K562 (cell line): ENCODE measurements around the gene RASSF1. TPM values are rescaled to one million over a fixed set of nuclear protein-coding genes. Genes with fewer than 3 reads are reported as not detected.

ENCODE experiments used
- CAMTA2 ChIP-seq: fragments of 250-450 bp; sonication (Bioruptor Pico); conservative IDR thresholded peaks from 2 replicates; pipeline ENCODE4 v1.5.1; 2022
- CHCHD3 ChIP-seq: fragments of 250-450 bp; sonication (Bioruptor Pico); IDR thresholded peaks from 2 replicates; pipeline ENCODE4 v2.1.2; 2022; ENCODE audit warnings: mild to moderate bottlenecking
- EP300 ChIP-seq: IDR thresholded peaks from 2 replicates; pipeline ENCODE4 v1.6.1; 2012; ENCODE audit warnings: low read length, improper control_type of control experiment
- ERF ChIP-seq: fragments of 450-650 bp; formaldehyde crosslinking; IDR thresholded peaks from 2 replicates; pipeline ENCODE4 v1.4.0; 2020; ENCODE audit warnings: mild to moderate bottlenecking, mixed read lengths
- HNRNPL ChIP-seq: fragments of 200-400 bp; formaldehyde crosslinking; IDR thresholded peaks from 2 replicates; pipeline ENCODE4 v1.6.1; 2017; ENCODE audit warnings: low read depth, mild to moderate bottlenecking, low read length
- HSF4 ChIP-seq: fragments of 250-450 bp; sonication (Bioruptor Pico); IDR thresholded peaks from 2 replicates; pipeline ENCODE4 v2.1.2; 2022; ENCODE audit warnings: mild to moderate bottlenecking, moderate library complexity, borderline replicate concordance
- MYBL2 ChIP-seq, 2 experiments: fragments of 450-650 bp in 1 of 2; sonication (generic) in 1 of 2; formaldehyde crosslinking in 1 of 2; IDR thresholded peaks; 2 replicates each; pipeline versions ENCODE4 v1.6.1 to v1.8.1; 2017 to 2022; ENCODE audit warnings: borderline replicate concordance in 1 of 2, inconsistent platforms in 1 of 2, low read depth in 1 of 2, mild to moderate bottlenecking in 1 of 2, missing genetic modification reagents in 1 of 2, moderate library complexity in 1 of 2
- PRMT5 ChIP-seq: sonication (generic); formaldehyde crosslinking; IDR thresholded peaks from 2 replicates; pipeline ENCODE4 v1.5.0; 2020; ENCODE audit warnings: missing genetic modification reagents
- PRPF4 ChIP-seq: fragments of 200-400 bp; formaldehyde crosslinking; IDR thresholded peaks from one replicate; pipeline ENCODE4 v1.6.1; 2017; ENCODE audit warnings: low read length, low read depth, mild to moderate bottlenecking; ENCODE audit not compliant: insufficient read depth, poor library complexity, severe bottlenecking
- RBFOX2 ChIP-seq: fragments of 200-400 bp; formaldehyde crosslinking; IDR thresholded peaks from 2 replicates; pipeline ENCODE4 v1.6.1; 2017; ENCODE audit warnings: low read depth, mild to moderate bottlenecking, low read length, moderate library complexity
- SAFB2 ChIP-seq: fragments of 200-400 bp; formaldehyde crosslinking; IDR thresholded peaks from 2 replicates; pipeline ENCODE4 v1.6.1; 2018; ENCODE audit warnings: borderline replicate concordance, low read length, low read depth, moderate library complexity; ENCODE audit not compliant: severe bottlenecking
- WHSC1 ChIP-seq: IDR thresholded peaks from one replicate; pipeline ENCODE4 v1.6.1; 2012; ENCODE audit warnings: low read length, control low read depth, inconsistent platforms
- ZBTB40 ChIP-seq, 2 experiments: fragments of 450-650 bp in 1 of 2; sonication (generic) in 1 of 2; formaldehyde crosslinking in 1 of 2; IDR thresholded peaks; 2 replicates each; pipeline versions ENCODE4 v1.7.1 to v1.9.0; 2016 to 2022; ENCODE audit warnings: inconsistent platforms in 1 of 2, mild to moderate bottlenecking in 1 of 2, missing genetic modification reagents in 1 of 2
- ZNF263 ChIP-seq: sonication (generic); formaldehyde crosslinking; IDR thresholded peaks from 2 replicates; pipeline ENCODE4 v1.8.0; 2022; ENCODE audit warnings: mild to moderate bottlenecking, missing genetic modification reagents, borderline replicate concordance
- polyA plus RNA-seq, 8 experiments: library from polyadenylated mRNA; depleted of rRNA in 4 of 8; stranded (reverse) in 5 of 8; unstranded in 3 of 8; fragments of >200 nt; fragmentation: Nextera tagmentation in 2 of 8; fragmentation: Illumina TruSeq in 1 of 8; extraction: Ambion mirVana in 2 of 8; extraction: Trizol in 1 of 8; gene quantifications; 2 replicates each; pipeline versions ENCODE4 v1.2.1 to v1.2.3, GENCODE V29; 2011 to 2014; ENCODE audit warnings: inconsistent platforms in 1 of 8, missing spikeins in 1 of 8
- total RNA-seq, 7 experiments: library from RNA; depleted of rRNA in 6 of 7; stranded (reverse); fragments of >200 nt in 6 of 7; fragmentation: Illumina TruSeq in 2 of 7; extraction: Trizol in 2 of 7; gene quantifications; 2 replicates each; pipeline versions ENCODE4 v1.2.1 to v1.2.3, GENCODE V29; 2011 to 2021; ENCODE audit warnings: low replicate concordance in 1 of 7
- TF ChIP-seq, protein P1 (sequence below): fragments of 250-450 bp; sonication (Bioruptor Pico); IDR thresholded peaks from 2 replicates; pipeline ENCODE4 v1.9.0; 2021; ENCODE audit warnings: mild to moderate bottlenecking
- TF ChIP-seq, protein P2 (sequence below): fragments of 250-450 bp; sonication (Bioruptor Pico); IDR thresholded peaks from 2 replicates; pipeline ENCODE4 v1.8.0; 2021; ENCODE audit warnings: mild to moderate bottlenecking, moderate library complexity

Gene RASSF1
- total and polyA plus RNA-seq, 9 of the 15 experiments (the other 6 are each of a cell fraction or from before 2014, with no cell fraction given) = 3.6 to 57.1 (median 24.6) TPM

DNA sequence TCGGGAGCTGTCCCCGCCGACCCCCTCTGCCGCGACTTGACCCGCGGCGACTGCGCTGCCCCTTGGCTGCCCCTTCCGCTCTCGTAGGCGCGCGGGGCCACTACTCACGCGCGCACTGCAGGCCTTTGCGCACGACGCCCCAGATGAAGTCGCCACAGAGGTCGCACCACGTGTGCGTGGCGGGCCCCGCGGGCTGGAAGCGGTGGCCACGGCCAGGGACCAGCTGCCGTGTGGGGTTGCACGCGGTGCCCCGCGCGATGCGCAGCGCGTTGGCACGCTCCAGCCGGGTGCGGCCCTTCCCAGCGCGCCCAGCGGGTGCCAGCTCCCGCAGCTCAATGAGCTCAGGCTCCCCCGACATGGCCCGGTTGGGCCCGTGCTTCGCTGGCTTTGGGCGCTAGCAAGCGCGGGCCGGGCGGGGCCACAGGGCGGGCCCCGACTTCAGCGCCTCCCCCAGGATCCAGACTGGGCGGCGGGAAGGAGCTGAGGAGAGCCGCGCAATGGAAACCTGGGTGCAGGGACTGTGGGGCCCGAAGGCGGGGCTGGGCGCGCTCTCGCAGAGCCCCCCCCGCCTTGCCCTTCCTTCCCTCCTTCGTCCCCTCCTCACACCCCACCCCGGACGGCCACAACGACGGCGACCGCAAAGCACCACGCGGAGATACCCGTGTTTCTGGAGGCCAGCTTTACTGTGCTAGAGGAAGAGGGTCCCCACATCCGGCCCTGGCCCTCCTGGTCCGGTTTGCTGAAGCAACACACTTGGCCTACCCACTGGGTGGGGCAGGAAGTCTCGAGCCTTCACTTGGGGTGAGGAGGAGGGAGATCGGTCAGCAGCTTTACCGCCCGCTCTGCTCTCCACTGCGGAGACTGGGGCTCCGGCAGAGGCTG lies at the start of gene RASSF1 (continued):
- TF ChIP-seq HSF4 (CRISPR knock-in tag) (no peak), SAFB2 (no peak), CHCHD3 (no peak), HNRNPL (0 out of 2 replicates have a peak, but pooled peaks have one; percentile 22), PRMT5 (no peak), CAMTA2 (CRISPR knock-in tag) (no peak), WHSC1 (no peak), ZBTB40 (IDR thresholded peaks at IDR 0.05) (0 out of 2 replicates have a peak, but pooled peaks have one; percentile 44), ZBTB40 (CRISPR knock-in tag; IDR thresholded peaks at IDR 0.05) (no peak), PRPF4 (no peak), RBFOX2 (peak; percentile 85), EP300 (no peak), ZNF263 (peak; percentile 95), ERF (CRISPR knock-in tag) (no peak), MYBL2 (IDR thresholded peaks at IDR 0.05; ENCODE audit: low read depth) (no peak), MYBL2 (CRISPR knock-in tag; IDR thresholded peaks at IDR 0.05; ENCODE audit: borderline replicate concordance) (no peak)
- TF ChIP-seq, protein P1, sequence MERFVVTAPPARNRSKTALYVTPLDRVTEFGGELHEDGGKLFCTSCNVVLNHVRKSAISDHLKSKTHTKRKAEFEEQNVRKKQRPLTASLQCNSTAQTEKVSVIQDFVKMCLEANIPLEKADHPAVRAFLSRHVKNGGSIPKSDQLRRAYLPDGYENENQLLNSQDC = no peak
- TF ChIP-seq, protein P2, sequence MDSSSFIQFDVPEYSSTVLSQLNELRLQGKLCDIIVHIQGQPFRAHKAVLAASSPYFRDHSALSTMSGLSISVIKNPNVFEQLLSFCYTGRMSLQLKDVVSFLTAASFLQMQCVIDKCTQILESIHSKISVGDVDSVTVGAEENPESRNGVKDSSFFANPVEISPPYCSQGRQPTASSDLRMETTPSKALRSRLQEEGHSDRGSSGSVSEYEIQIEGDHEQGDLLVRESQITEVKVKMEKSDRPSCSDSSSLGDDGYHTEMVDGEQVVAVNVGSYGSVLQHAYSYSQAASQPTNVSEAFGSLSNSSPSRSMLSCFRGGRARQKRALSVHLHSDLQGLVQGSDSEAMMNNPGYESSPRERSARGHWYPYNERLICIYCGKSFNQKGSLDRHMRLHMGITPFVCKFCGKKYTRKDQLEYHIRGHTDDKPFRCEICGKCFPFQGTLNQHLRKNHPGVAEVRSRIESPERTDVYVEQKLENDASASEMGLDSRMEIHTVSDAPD = no peak
